ENCODE measurements around the gene EYS.

The EYS gene

GRCh38 chr6:64213697-64214096 is 1493.3 kb downstream of the EYS start:
- no peak for DNase-seq

- DNase-seq, result no peak
These were observed 1509.8 kb downstream of the EYS start for GRCh38 chr6:64197246-64197645.

GRCh38 chr6:64186592-64186991 is 1520.4 kb downstream of the EYS start:
- no peak for DNase-seq

GRCh38 chr6:64185621-64186020 is 1521.4 kb downstream of the EYS start:
- DNase-seq, result no peak

GRCh38 chr6:64175296-64175695 is 1531.7 kb downstream of the EYS start:
- DNase-seq, result no peak

GRCh38 chr6:64170316-64170715 is 1536.7 kb downstream of the EYS start:
- DNase-seq, result no peak

- DNase-seq, result no peak
These were observed 1546.5 kb downstream of the EYS start for GRCh38 chr6:64160486-64160885.

- DNase-seq, result no peak
These were observed 1552.0 kb downstream of the EYS start for GRCh38 chr6:64155063-64155462.

- no peak for DNase-seq
These were observed 1560.2 kb downstream of the EYS start for GRCh38 chr6:64146876-64147275.

GRCh38 chr6:64146094-64146493 is 1560.9 kb downstream of the EYS start:
- no peak for DNase-seq

- no peak for DNase-seq
These were observed 1561.4 kb downstream of the EYS start for GRCh38 chr6:64145658-64146057.

- DNase-seq, result no peak
These were observed 1563.9 kb downstream of the EYS start for GRCh38 chr6:64143101-64143500.

GRCh38 chr6:64141680-64142079 is 1565.3 kb downstream of the EYS start:
- DNase-seq, result no peak

GRCh38 chr6:64128301-64129024 is 1578.6 kb downstream of the EYS start:
- no peak for DNase-seq

- DNase-seq, result no peak
These were observed 1583.0 kb downstream of the EYS start for GRCh38 chr6:64123761-64124633.

- DNase-seq, result no peak
These were observed 1584.2 kb downstream of the EYS start for GRCh38 chr6:64122712-64123375.

- no peak for DNase-seq
These were observed 1585.9 kb downstream of the EYS start for GRCh38 chr6:64121011-64121565.

- no peak for DNase-seq
These were observed 1593.3 kb downstream of the EYS start for GRCh38 chr6:64113704-64114103.

- no peak for DNase-seq
These were observed 1603.0 kb downstream of the EYS start for GRCh38 chr6:64104051-64104450.

GRCh38 chr6:64103480-64103879 is 1603.5 kb downstream of the EYS start:
- DNase-seq, result no peak

GRCh38 chr6:64100702-64101303 is 1606.2 kb downstream of the EYS start:
- no peak for DNase-seq

GRCh38 chr6:64090352-64090751 is 1616.7 kb downstream of the EYS start:
- DNase-seq, result no peak

- no peak for DNase-seq
These were observed 1621.9 kb downstream of the EYS start for GRCh38 chr6:64085126-64085525.
